ENCODE results near the gene EXTL2.
"Not testable (repeated sequence)": the region's sequence is repeated elsewhere in the genome, so short reads cannot be mapped to it uniquely, and the experiment has no call there.

Gene EXTL2

DNA sequence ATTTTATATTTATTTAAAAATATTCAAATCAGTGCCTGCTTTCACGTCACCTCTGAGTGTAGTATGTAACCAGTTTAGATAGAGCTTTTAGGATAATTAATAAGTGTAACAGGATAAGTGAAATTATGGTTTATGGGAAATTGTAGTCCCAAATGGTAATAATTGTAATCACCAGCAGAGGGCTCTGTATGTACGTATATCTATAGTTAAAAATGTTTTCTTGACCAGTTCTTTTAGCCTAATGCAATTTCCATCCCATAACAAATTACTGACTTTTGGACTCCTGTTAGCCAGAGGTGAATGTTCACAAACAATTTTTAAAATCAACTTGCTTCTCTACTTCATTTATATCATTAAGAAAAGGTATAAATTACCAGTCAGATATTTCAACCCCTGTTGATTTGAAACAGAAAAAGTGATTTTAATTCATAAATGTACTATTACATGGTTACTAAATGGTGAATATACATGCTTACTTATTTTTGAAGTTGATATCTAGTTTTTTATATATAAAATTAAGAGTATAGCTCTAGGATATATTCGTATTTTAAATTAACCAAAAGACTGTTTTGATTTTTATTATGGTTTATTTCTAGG lies 26.6 kb upstream of the EXTL2 start:
- no peak for DNase-seq
- no peak overlapping the region for H3K4me3 Mint-ChIP-seq
- H3K4me1 Mint-ChIP-seq = peaks cover 38% of the 10 kb centered on the region
- H3K27me3 Mint-ChIP-seq = no peaks in the 10 kb centered on the region
- ATAC-seq = no peak
- H3K27ac Mint-ChIP-seq = no peak overlapping the region
- peaks cover 7 to 8% of the 10 kb centered on the region in 2 donors for H3K9me3 Mint-ChIP-seq

DNA sequence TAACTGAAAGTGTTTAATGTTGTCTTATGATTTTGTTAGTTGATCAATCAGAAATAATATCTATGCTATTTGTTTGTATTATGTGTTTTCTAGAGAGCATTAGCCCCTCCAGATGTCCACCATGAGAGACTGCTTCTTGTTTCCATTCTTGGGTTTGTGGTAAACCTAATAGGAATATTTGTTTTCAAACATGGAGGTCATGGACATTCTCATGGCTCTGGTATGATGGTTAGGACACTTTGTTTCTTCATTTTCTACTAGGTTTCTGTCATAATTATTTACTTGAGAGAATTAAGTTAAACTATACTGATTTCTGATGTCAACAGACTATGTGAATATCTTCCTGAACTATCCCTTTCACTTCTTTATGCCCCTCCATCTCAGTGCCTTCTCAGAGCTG lies 17.4 kb upstream of the EXTL2 start:
- no peak for DNase-seq
- Mint-ChIP-seq H3K9me3 (no peaks in the 10 kb centered on the region), H3K4me3 (no peak overlapping the region), H3K27me3 (no peaks in the 10 kb centered on the region), H3K4me1 (peaks cover 24% of the 10 kb centered on the region), H3K27ac (no peak overlapping the region)
- no peak for ATAC-seq

- peaks cover 0 to 6% of the 10 kb centered on the region in 2 donors for H3K9me3 Mint-ChIP-seq
- DNase-seq = no peak
- peaks cover 35% of the 10 kb centered on the region for H3K4me1 Mint-ChIP-seq
- H3K27ac Mint-ChIP-seq = no peak overlapping the region
- no peak overlapping the region for H3K4me3 Mint-ChIP-seq
- H3K27me3 Mint-ChIP-seq = no peaks in the 10 kb centered on the region
- ATAC-seq = no peak
Observed at GRCh38 chr1:100909018-100909417, 14.4 kb upstream of the EXTL2 start.

GRCh38 chr1:100907887-100908286 lies 13.2 kb upstream of the EXTL2 start:
- ATAC-seq (no peak), DNase-seq (no peak)
- H3K9me3 Mint-ChIP-seq = peaks cover 0 to 6% of the 10 kb centered on the region in 2 donors
- H3K4me1 Mint-ChIP-seq = peaks cover 36% of the 10 kb centered on the region
- no peak overlapping the region for H3K27ac Mint-ChIP-seq
- H3K4me3 Mint-ChIP-seq = no peak overlapping the region
- H3K27me3 Mint-ChIP-seq = no peaks in the 10 kb centered on the region

GRCh38 chr1:100905181-100905580 lies 10.5 kb upstream of the EXTL2 start:
- H3K27ac Mint-ChIP-seq = no peak overlapping the region
- ATAC-seq (no peak), DNase-seq (no peak)
- peaks cover 58% of the 10 kb centered on the region for H3K4me1 Mint-ChIP-seq
- no peaks in the 10 kb centered on the region for H3K27me3 Mint-ChIP-seq
- H3K9me3 Mint-ChIP-seq = peaks cover 0 to 6% of the 10 kb centered on the region in 2 donors
- no peak overlapping the region for H3K4me3 Mint-ChIP-seq

GRCh38 chr1:100904528-100904927 lies 9.9 kb upstream of the EXTL2 start:
- H3K9me3 Mint-ChIP-seq = peaks cover 0 to 6% of the 10 kb centered on the region in 2 donors
- H3K4me1 Mint-ChIP-seq = peaks cover 64% of the 10 kb centered on the region

GRCh38 chr1:100903777-100904176 lies 9.1 kb upstream of the EXTL2 start:
- Mint-ChIP-seq H3K27me3 (no peaks in the 10 kb centered on the region), H3K27ac (no peak overlapping the region), H3K9me3 (peaks cover 0 to 6% of the 10 kb centered on the region in 2 donors), H3K4me1 (peaks cover 72% of the 10 kb centered on the region), H3K4me3 (no peak overlapping the region)
- ATAC-seq (no peak), DNase-seq (no peak)

More at GRCh38 chr1:100904528-100904927, 9.9 kb upstream of the EXTL2 start:
- no peaks in the 10 kb centered on the region for H3K27me3 Mint-ChIP-seq
- no peak overlapping the region for H3K27ac Mint-ChIP-seq
- DNase-seq (no peak), ATAC-seq (no peak)
- peak overlapping the region in 1 of 2 donors; percentile 15 for H3K4me3 Mint-ChIP-seq

GRCh38 chr1:100902365-100902764 lies 7.7 kb upstream of the EXTL2 start:
- H3K27ac Mint-ChIP-seq = no peak overlapping the region
- H3K4me3 Mint-ChIP-seq = no peak overlapping the region
- peaks cover 0 to 6% of the 10 kb centered on the region in 2 donors for H3K9me3 Mint-ChIP-seq
- peaks cover 69% of the 10 kb centered on the region for H3K4me1 Mint-ChIP-seq
- DNase-seq = no peak
- H3K27me3 Mint-ChIP-seq = no peaks in the 10 kb centered on the region
- no peak for ATAC-seq

DNA sequence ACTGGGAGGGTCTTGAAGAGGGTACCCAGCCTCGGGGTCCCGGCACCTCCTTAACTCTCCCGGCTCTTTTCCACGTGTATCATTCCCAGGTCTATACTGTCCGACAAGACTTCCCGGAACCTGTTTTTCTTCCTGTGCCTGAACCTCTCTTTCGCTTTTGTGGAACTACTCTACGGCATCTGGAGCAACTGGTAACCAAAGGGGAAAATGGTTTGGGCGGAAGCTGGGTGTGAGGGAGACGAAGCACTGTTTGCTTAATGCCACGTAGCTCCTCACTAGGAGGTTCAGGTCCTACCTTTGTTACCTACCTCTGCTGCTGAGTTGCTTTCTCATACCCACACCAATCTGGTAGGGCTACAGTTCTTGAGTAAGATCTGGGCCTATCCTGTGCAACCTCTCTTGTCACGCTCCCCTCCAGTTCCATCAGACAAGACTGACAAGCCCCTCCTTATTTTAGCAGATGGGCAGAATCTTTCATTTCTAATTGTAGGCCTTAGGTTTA lies 1.9 kb upstream of the EXTL2 start:
- Mint-ChIP-seq H3K4me3 (peak overlapping the region; percentile 99), H3K4me1 (peaks cover 52% of the 10 kb centered on the region), H3K27ac (peak overlapping the region; percentile 99 to 100), H3K27me3 (no peaks in the 10 kb centered on the region), H3K9me3 (no peaks in the 10 kb centered on the region)
- ATAC-seq = peak; percentile 86
- peak; percentile 70 to 78 for DNase-seq

- peak; percentile 94 to 95 for DNase-seq
- Mint-ChIP-seq H3K27ac (peak within 1 kb of the TSS; percentile 99 to 100), H3K4me1 (peaks cover 44% of the 10 kb centered on the region), H3K9me3 (peaks cover 6 to 7% of the 10 kb centered on the region in 2 donors), H3K27me3 (no peaks in the 10 kb centered on the region), H3K4me3 (peak within 1 kb of the TSS; percentile 99)
- ATAC-seq = peak; percentile 85
Observed at GRCh38 chr1:100895540-100896480, 1.2 kb upstream of the EXTL2 start, which contains the start of gene SLC30A7. TSS of gene SLC30A7 (plus strand) at chr1:100896090. CDS start at chr1:100896263, 173 bp downstream.

- H3K27ac Mint-ChIP-seq = no peak overlapping the region
- peaks cover 28% of the 10 kb centered on the region for H3K4me1 Mint-ChIP-seq
- H3K9me3 Mint-ChIP-seq = peaks cover 22 to 25% of the 10 kb centered on the region in 2 donors
- no peaks in the 10 kb centered on the region for H3K27me3 Mint-ChIP-seq
- peak overlapping the region; percentile 55 to 63 for H3K4me3 Mint-ChIP-seq
- DNase-seq = no peak
- ATAC-seq = no peak
Observed at GRCh38 chr1:100893718-100894117, 924 bp downstream of the EXTL2 start.

DNA sequence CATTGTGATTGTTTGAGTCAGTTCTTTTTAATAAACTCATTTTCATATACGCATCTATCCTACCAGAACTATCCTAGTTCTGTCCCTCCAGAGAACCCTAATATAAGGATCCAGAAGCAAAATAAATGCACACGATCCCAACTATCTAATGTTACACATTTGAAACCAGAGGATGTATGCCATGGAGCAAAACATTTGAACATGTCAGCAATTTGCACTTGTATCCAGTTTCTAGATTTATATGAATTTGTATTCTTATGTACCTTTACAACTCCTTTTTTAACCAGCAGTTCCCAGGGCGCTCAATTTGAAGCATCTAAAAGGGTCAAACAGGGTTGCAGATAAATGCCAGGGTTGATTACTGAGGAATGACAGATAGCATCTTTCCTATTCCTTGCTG lies 2.1 kb downstream of the EXTL2 start:
- no peak overlapping the region for H3K27ac Mint-ChIP-seq
- peaks cover 22% of the 10 kb centered on the region for H3K4me1 Mint-ChIP-seq
- H3K9me3 Mint-ChIP-seq = peaks cover 25 to 27% of the 10 kb centered on the region in 2 donors
- DNase-seq (no peak), ATAC-seq (no peak)
- peak overlapping the region; percentile 27 to 58 for H3K4me3 Mint-ChIP-seq
- H3K27me3 Mint-ChIP-seq = no peaks in the 10 kb centered on the region

DNA sequence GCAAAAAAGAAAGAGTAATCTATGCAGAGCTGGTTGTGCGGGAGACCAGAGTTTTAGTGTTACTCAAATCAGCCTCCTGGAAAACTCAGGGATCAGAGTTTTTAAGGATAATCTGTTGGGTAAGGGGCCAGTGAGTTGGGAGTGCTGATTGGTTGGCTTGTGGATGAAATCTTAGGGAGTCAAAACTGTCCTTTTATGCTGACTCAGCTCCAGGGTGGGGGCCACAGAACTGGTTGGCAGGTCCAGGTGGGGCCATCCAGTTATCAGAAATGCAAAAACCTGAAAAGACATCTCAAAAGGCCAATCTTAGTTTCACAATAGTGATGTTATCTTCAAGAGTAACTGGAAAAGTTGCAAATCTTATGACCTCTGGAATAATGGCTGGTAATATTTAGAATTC lies 3.3 kb downstream of the EXTL2 start:
- no peak overlapping the region for H3K4me3 Mint-ChIP-seq
- no peak overlapping the region for H3K27ac Mint-ChIP-seq
- peaks cover 22% of the 10 kb centered on the region for H3K4me1 Mint-ChIP-seq
- DNase-seq (no peak), ATAC-seq (no peak)
- H3K9me3 Mint-ChIP-seq = peaks cover 25 to 27% of the 10 kb centered on the region in 2 donors
- H3K27me3 Mint-ChIP-seq = no peaks in the 10 kb centered on the region

- H3K27ac Mint-ChIP-seq, H3K4me3 Mint-ChIP-seq, ATAC-seq, H3K27me3 Mint-ChIP-seq: not testable (repeated sequence)
- DNase-seq = peak in 1 of 2 donors; percentile 14
- H3K4me1 Mint-ChIP-seq = peaks cover 22% of the 10 kb centered on the region
- peaks cover 25 to 27% of the 10 kb centered on the region in 2 donors for H3K9me3 Mint-ChIP-seq
Observed at GRCh38 chr1:100889869-100890482, 4.7 kb downstream of the EXTL2 start.

DNA sequence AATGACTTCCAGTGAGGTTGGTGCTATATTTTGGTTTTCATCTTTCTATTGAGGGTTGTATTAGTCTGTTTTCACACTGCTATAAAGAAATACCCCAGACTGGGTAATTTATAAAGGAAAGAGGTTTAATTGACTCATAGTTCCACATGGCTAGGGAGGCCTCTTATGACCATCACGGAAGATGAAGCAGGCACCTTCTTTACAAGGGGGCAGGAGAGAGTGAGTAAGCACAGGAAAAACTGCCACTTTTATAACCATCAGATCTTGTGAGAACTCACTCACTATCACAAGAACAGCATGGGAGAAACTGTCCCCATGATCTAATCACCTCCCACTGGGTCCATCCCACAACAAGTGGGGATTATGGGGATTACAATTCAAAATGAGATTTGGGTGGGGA lies 5.6 kb downstream of the EXTL2 start:
- peaks cover 22% of the 10 kb centered on the region for H3K4me1 Mint-ChIP-seq
- not testable (repeated sequence) for ATAC-seq, DNase-seq, H3K27ac Mint-ChIP-seq, H3K27me3 Mint-ChIP-seq, H3K4me3 Mint-ChIP-seq
- peaks cover 25 to 27% of the 10 kb centered on the region in 2 donors for H3K9me3 Mint-ChIP-seq
